Urinary bladder (tissue), 4 donors: ENCODE measurements around the gene ATM. TPM values are rescaled to one million over a fixed set of nuclear protein-coding genes. Genes with fewer than 3 reads are reported as not detected.
"Not testable (repeated sequence)": the region's sequence is repeated elsewhere in the genome, so short reads cannot be mapped to it uniquely, and the experiment has no call there.

Experiments used
- DNase-seq: peaks from one replicate; pipeline ENCODE4 v3.0.0-alpha.2; 2015; ENCODE audit errors: extremely low spot score
- H3K27ac ChIP-seq: one replicate; pipeline ENCODE4 v1.5.1; 2013; ENCODE audit warnings: low read depth, mild to moderate bottlenecking, moderate library complexity
- H3K36me3 ChIP-seq: one replicate; pipeline ENCODE4 v1.6.1; 2013; ENCODE audit warnings: mild to moderate bottlenecking, moderate library complexity; ENCODE audit not compliant: insufficient read depth
- H3K4me1 ChIP-seq: one replicate; pipeline ENCODE4 v1.6.1; 2013; ENCODE audit warnings: mild to moderate bottlenecking, moderate library complexity; ENCODE audit not compliant: insufficient read depth
- H3K4me3 ChIP-seq: one replicate; pipeline ENCODE4 v1.5.1; 2013; ENCODE audit warnings: low read depth, low read length
- WGBS: extraction: QIAGEN DNeasy Blood & Tissue Kit; methylation state at CpG from one replicate; pipeline ENCODE4 v1.1.7; 2013; 5-methylcytosine and 5-hydroxymethylcytosine counted together
- polyA plus RNA-seq: library from polyadenylated mRNA; stranded (reverse); fragments of 200-250 nt; gene quantifications from one replicate; pipeline ENCODE4 v1.2.3, GENCODE V29; 2013
- total RNA-seq: library from RNA; depleted of rRNA; stranded (reverse); fragments of >200 nt; gene quantifications from one replicate; pipeline ENCODE4 v1.2.3, GENCODE V29; 2014
- donor health status: healthy with polysubstance abuse.
- donor health status: healthy.

ATM gene
- total and polyA plus RNA-seq, 2 donors, result 23.7 to 267 TPM

GRCh38 chr11:108278954-108279353, 56.1 kb downstream of the ATM start:
- Histone ChIP-seq H3K4me3 (no peak overlapping the region), H3K27ac (no peak overlapping the region), H3K36me3 (peaks cover 1% of the 10 kb centered on the region), H3K4me1 (no peaks in the 10 kb centered on the region)
- DNase-seq, result no peak
- 38% methylated on average over 4 of the region's 4 CpGs for WGBS

GRCh38 chr11:108286370-108286769, 63.5 kb downstream of the ATM start:
- Histone ChIP-seq H3K4me3 (no peak overlapping the region), H3K27ac (no peak overlapping the region), H3K36me3 (no peaks in the 10 kb centered on the region), H3K4me1 (peaks cover 2% of the 10 kb centered on the region)
- 87% methylated on average over 1 of the region's 1 CpG for WGBS
- no peak for DNase-seq

- DNase-seq, result no peak
- WGBS, result 94% methylated on average over 3 of the region's 3 CpGs
- Histone ChIP-seq H3K27ac (no peak overlapping the region), H3K4me1 (peaks cover 2% of the 10 kb centered on the region), H3K36me3 (no peaks in the 10 kb centered on the region), H3K4me3 (no peak overlapping the region)
Measured at GRCh38 chr11:108286956-108287355, 64.1 kb downstream of the ATM start.

GRCh38 chr11:108289066-108289465, 66.2 kb downstream of the ATM start:
- H3K36me3 ChIP-seq, DNase-seq, H3K27ac ChIP-seq, H3K4me1 ChIP-seq, H3K4me3 ChIP-seq: not testable (repeated sequence)

- Histone ChIP-seq H3K4me1 (peaks cover 2% of the 10 kb centered on the region), H3K4me3 (no peak overlapping the region), H3K36me3 (no peaks in the 10 kb centered on the region), H3K27ac (no peak overlapping the region)
- no peak for DNase-seq
- WGBS, result 82% methylated on average over 6 of the region's 6 CpGs
Measured at GRCh38 chr11:108289699-108290098, 66.8 kb downstream of the ATM start.

- DNase-seq, result no peak
- no peak overlapping the region for H3K4me3 ChIP-seq
- H3K36me3 ChIP-seq, result no peaks in the 10 kb centered on the region
- WGBS, result 94% methylated on average over 3 of the region's 3 CpGs
- H3K4me1 ChIP-seq, result peaks cover 2% of the 10 kb centered on the region
- no peak overlapping the region for H3K27ac ChIP-seq
Measured at GRCh38 chr11:108293229-108293628, 70.4 kb downstream of the ATM start.

- no peak overlapping the region for H3K27ac ChIP-seq
- no peaks in the 10 kb centered on the region for H3K4me1 ChIP-seq
- 85% methylated on average over 1 of the region's 1 CpG for WGBS
- peaks cover 2% of the 10 kb centered on the region for H3K36me3 ChIP-seq
- no peak for DNase-seq
- no peak overlapping the region for H3K4me3 ChIP-seq
Measured at GRCh38 chr11:108302121-108302785, 79.4 kb downstream of the ATM start.

- Histone ChIP-seq H3K4me1 (no peaks in the 10 kb centered on the region), H3K27ac (no peak overlapping the region), H3K36me3 (peaks cover 2% of the 10 kb centered on the region), H3K4me3 (no peak overlapping the region)
- WGBS, result 92% methylated on average over 3 of the region's 3 CpGs
- DNase-seq, result no peak
Measured at GRCh38 chr11:108307751-108308150, 84.9 kb downstream of the ATM start.

GRCh38 chr11:108313444-108313843, 90.6 kb downstream of the ATM start:
- Histone ChIP-seq H3K36me3 (peaks cover 5% of the 10 kb centered on the region), H3K4me3 (no peak overlapping the region), H3K4me1 (no peaks in the 10 kb centered on the region), H3K27ac (no peak overlapping the region)
- 75% methylated on average over 2 of the region's 2 CpGs for WGBS
- DNase-seq, result no peak

GRCh38 chr11:108316061-108316460, 93.2 kb downstream of the ATM start:
- WGBS, result 89% methylated on average over 3 of the region's 3 CpGs
- no peaks in the 10 kb centered on the region for H3K4me1 ChIP-seq
- DNase-seq, result no peak
- H3K36me3 ChIP-seq, result peaks cover 7% of the 10 kb centered on the region
- H3K27ac ChIP-seq, result no peak overlapping the region
- H3K4me3 ChIP-seq, result no peak overlapping the region

GRCh38 chr11:108319541-108320145, 96.8 kb downstream of the ATM start:
- H3K36me3 ChIP-seq, result peaks cover 2% of the 10 kb centered on the region
- no peak overlapping the region for H3K4me3 ChIP-seq
- no peak for DNase-seq
- no peak overlapping the region for H3K27ac ChIP-seq
- H3K4me1 ChIP-seq, result no peaks in the 10 kb centered on the region

GRCh38 chr11:108322666-108323065, 99.8 kb downstream of the ATM start:
- DNase-seq, result no peak
- WGBS, result 76% methylated on average over 3 of the region's 3 CpGs
- no peaks in the 10 kb centered on the region for H3K4me1 ChIP-seq
- no peak overlapping the region for H3K27ac ChIP-seq
- H3K4me3 ChIP-seq, result no peak overlapping the region
- H3K36me3 ChIP-seq, result peaks cover 8% of the 10 kb centered on the region

GRCh38 chr11:108324587-108324986, 101.7 kb downstream of the ATM start:
- Histone ChIP-seq H3K4me1 (no peaks in the 10 kb centered on the region), H3K27ac (no peak overlapping the region), H3K36me3 (peaks cover 8% of the 10 kb centered on the region), H3K4me3 (no peak overlapping the region)
- DNase-seq, result no peak

- Histone ChIP-seq H3K4me3 (no peak overlapping the region), H3K36me3 (peaks cover 2% of the 10 kb centered on the region), H3K4me1 (no peaks in the 10 kb centered on the region), H3K27ac (no peak overlapping the region)
- no peak for DNase-seq
- WGBS, result 94% methylated on average over 2 of the region's 2 CpGs
Measured at GRCh38 chr11:108333403-108333899, 110.6 kb downstream of the ATM start.
